HG03103 (cell line): ENCODE results near the gene PDGFD.

Experiments
- ATAC-seq: cut with Tn5 transposase; IDR thresholded peaks from one replicate; pipeline ENCODE4 v1.9.1; 2021; ENCODE audit warnings: low read depth; ENCODE audit not compliant: unreplicated experiment

The PDGFD gene

DNA sequence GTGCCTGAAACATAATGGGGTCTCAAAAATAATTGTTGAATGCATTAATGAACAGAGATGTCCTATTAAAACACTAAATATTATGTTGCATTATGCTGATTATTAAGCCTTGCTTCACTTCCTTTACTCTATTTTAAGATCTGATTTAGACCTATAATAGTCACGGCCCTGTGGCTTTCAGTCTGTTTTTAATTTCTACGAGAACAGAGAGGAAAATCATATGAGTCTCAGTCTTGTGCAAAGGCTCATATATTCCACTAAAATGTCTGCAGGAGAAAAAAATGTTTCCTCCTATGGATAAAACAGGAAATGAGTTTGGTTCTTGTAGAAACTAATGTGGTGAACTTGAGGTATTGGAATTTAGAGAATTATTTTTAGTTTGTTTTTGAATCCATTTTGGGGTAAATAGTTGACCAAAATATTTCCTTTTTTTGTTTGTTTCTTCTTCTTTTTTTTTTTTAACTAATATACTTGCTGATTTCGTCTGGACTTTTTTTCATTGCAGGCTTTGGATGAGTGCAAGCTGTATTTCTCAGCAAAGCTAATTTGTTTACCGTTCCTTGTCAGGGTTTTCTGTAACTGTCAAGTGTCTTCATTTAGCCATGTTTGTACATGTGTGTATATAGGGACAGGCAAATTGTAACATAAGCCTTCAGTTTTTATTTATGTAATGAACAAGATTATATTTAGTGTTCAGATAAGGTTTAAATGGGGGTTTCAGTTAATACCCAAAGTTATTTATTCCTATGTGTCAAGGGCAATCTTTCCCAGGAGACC lies 266.6 kb downstream of the PDGFD start:
- no peak for ATAC-seq

DNA sequence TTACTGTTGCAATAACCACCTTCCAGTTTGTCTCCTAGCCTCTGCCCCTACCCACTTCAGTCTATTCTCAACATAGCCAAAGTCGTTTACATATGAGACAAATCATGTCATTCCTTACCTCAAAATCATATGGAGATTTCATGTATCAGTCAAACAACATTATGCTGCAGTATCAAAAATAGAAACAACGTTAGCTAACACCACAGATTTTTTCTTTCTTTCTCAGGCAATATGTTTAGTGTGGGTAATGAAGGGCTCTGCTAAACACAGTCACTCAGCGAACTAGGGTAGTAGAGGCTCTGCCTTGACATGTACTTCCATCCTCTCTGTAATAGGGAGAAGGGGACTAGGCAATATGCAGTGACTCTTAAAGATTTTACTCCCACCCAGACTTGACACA lies 268.8 kb downstream of the PDGFD start:
- ATAC-seq, result no peak

GRCh38 chr11:103894673-103895072 lies 269.3 kb downstream of the PDGFD start:
- no peak for ATAC-seq

DNA sequence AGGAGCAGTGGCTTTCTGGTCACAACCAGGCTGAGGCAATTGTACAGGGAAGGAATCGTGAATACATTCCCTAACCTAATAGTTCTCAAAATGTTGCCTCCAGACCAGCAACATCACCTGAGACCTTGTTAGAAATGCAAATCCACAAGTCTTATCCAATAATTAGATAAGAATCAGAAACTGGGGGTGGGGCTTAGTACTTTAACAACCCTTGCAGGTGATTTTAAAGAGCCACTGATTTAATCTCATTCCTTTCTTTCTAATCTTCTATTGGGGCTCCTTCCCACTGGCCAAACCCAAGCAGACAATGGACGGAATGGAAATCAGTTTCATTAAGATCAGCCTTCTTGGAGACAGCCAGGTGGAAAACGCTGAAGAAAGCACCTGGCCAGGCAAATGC lies 269.9 kb downstream of the PDGFD start:
- no peak for ATAC-seq

DNA sequence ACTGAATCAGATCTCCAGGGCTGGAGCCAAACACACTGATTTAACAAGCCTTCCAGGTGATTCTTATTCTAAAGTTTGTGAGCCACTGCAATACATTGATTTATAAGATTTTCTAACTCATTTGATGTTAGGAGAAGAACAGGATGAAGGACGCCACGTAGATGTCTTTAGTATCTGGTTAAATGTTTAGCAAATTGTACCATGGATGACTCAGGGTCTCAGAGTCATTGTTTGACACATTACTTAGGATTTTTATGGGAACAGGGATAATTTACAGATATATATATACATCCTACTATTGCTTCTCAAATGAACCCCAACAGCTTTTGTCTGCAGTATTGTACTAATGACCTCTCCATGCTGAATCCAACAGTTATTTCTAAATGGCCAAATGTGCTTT lies 270.6 kb downstream of the PDGFD start:
- no peak for ATAC-seq

- no peak for ATAC-seq
These were observed 271.3 kb downstream of the PDGFD start for GRCh38 chr11:103892603-103893002.

DNA sequence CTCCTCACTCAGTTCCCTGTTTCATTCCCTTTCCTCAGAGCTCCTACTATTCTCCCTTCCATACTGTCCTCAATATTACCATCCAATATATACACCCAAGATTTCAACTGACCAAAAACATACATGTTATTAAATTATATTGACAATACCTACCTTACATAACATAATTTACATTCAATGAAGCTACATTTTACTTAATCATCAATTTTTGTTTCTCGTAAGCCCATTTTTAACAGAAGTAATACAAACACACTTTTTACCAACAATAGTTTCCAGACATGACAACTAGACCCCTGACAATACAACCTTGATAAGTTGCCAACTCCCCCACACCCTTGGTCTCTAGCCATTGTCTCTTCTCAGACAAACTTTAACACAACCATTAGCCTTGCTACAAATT lies 273.3 kb downstream of the PDGFD start:
- ATAC-seq, result no peak

- ATAC-seq, result no peak
These were observed 274.3 kb downstream of the PDGFD start for GRCh38 chr11:103889679-103890078.

- no peak for ATAC-seq
These were observed 275.4 kb downstream of the PDGFD start for GRCh38 chr11:103888541-103888951.

DNA sequence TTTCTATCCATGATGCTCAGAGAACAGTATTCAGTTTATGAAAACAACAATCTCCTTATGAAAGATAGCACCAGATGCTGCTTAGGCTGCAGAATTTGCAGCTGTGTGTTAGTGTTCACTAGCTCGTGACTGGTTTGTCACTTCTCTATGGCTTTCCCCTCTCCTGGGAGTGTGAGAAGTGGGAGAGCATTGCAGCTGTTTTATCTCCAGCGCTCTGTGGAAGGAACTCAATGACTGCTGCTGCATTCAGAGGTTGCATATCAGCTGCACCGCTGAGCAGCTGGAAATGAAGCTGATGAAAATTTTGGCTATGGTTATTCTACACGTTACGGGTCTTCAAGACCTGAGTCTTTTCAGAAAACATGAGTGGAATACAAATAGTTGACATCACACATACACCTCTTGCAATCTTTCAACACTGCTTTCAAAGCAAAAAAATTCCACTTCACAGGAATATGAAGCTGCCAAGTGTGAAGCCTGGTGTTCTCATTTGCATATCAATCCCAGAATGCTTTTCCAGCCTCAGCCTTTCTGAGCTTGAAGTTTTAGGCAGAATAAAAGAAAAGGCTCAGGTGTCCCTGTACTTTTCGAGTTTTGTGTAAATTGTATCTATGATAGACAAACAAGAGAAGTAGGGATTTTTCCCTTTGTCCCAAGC lies 276.8 kb downstream of the PDGFD start:
- ATAC-seq, result no peak

DNA sequence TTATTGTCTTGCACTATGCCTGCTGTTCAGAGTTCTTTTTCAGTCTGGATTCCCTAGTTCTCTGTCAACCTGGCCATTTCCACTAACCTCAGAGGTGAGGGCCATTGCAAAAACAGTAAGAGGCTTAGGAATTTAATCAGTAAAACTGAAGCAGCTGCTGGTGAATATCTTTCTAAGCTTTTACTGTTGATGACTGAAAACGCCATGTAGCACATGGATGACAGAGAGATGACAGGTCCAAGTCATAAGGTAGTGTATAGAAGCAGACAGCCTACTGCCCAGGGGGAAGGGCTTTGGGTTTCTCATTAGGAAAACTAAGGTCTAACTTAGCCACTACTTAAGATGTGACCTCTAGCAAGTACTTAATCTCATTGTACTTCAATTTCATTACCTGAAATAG lies 280.1 kb downstream of the PDGFD start:
- no peak for ATAC-seq

DNA sequence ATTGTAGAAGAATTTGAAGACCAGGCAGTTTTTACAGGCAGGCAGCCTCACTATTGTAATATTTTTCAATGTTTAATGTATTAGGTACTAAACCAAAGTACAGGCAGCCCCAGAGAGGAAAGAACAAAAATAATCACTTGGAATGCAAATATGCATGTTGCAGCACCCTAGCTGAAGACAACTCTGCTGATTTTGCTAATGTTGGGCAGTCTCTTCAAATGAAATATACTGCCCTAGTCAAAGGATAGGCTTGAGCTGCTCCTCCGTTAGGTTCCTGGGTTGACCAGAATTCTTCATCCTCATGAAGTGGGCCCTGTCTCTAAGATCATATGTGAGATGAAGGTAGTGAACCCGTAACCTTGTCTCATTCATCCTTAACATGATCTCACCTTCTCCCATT lies 280.7 kb downstream of the PDGFD start:
- ATAC-seq, result no peak

DNA sequence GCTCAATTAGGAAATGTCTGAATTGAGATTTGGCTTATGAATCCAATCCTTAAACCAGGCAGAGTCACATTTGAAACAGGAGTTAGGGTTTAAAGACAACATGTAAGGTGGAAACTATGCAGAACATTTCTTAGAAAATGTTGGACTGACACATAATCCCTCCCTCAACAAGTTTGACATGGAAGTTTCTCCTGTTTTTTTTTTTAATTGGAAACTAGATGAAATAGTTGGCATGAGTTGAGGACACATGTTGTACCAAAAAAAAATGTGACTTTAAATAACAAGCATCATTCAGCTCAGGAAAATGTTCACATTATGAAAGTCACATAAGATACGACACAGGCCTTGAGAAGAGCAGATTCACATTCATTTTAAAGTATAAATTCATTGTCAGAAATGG lies 282.4 kb downstream of the PDGFD start:
- ATAC-seq, result no peak

- no peak for ATAC-seq
These were observed 283.0 kb downstream of the PDGFD start for GRCh38 chr11:103880968-103881367.

DNA sequence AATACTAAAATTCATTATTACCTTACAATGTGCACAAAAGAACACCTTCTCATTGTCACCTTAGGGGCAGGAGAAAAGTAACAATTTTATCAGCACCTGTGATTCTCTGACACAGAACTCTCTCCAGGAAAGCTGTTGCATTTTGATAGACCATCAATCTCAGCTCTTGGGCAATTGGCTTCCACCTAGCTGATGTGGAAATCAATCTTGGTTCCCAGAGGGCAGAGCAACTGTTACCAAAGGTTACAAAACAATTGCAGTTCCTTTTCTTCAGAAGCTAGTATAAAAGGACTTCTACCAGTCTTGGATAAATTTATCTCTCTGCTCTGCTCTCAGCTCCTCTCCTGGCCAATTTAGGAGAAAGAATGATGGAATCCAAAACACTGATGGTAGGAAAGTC lies 285.3 kb downstream of the PDGFD start:
- ATAC-seq, result no peak

DNA sequence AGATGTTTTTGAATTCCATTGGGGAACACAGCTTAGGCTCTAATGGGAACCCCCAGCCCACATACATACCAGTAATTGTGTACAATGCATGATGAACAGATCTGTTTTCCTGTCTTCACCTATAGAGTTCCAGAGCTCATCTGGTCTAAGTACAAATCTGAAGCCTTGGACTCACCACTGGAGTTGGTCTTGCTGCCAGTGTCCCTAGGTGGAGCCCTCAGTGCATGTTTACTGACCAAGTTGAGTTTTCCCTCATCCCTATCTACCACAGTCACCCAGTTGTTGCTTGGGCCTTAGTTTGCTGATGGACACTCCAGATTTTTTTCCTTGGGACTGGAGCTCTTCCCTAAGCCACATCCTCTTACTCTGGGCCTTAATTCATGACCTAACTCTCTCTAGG lies 286.7 kb downstream of the PDGFD start:
- no peak for ATAC-seq

DNA sequence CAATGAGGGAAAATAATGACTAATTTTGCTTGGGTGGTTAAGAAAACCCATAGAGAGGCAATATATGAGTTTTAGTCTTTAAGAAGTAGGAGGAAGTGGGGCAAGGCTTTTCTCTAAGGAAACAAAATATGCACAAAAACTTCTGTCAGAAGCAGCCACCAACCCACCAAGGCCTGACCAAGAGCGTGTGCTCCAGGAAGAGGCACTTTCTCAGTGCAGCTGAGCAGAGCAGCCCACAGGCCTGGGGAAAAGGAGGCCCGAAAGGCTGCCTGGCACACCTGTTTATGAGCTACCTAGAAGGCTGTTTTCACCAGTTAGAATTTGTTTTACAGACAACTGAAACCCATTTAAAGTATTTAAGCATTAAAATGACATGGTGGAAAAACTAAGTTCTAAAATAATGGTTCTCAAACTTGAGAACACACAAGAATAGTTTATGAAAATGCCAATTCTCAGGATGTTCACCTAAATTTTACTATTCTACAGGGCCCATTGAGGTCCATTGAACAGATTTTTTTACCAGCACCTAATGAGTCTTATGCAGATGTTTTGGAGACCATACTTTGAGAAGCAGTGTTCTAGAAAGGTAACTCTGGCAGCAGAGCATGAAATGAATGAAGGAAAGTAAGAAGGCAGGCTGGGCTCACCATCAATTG lies 288.0 kb downstream of the PDGFD start:
- peak; percentile 83 for ATAC-seq

DNA sequence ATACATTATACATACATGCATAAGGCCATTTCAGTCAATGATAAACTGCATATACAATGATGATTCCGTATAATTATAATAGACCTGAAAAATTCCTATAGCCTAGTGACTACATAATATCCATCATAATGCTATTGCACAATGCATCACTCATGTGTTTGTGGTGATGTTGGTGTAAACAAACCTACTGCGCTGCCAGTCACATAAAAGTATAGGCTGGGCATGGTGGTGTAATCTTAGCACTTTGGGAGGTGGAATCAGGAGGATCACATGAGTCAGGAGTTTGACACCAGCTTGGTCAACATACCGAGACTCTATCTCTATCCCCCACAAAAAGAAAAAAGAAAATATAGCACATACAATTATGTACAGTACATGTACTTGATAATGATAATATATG lies 291.2 kb downstream of the PDGFD start:
- no peak for ATAC-seq

GRCh38 chr11:103871923-103872551 lies 291.9 kb downstream of the PDGFD start:
- ATAC-seq, result no peak

- ATAC-seq, result no peak
These were observed 293.1 kb downstream of the PDGFD start for GRCh38 chr11:103870821-103871309.

- ATAC-seq, result no peak
These were observed 296.5 kb downstream of the PDGFD start for GRCh38 chr11:103867481-103867880.
